Hematopoietic multipotent progenitor cell treated with erythropoietin and hydrocortisone succinate and interleukin-3 and kit ligand, for 15 days (in vitro differentiated cells): ENCODE data around the gene ANO9.

ENCODE experiments used
- DNase-seq: peaks from one replicate; pipeline ENCODE4 v3.0.0-alpha.2; 2015; ENCODE audit warnings: low spot score

The ANO9 gene

GRCh38 chr11:368414-369335 lies 73.1 kb downstream of the ANO9 start:
- no peak for DNase-seq

- no peak for DNase-seq
Measured at GRCh38 chr11:367956-368413, 73.8 kb downstream of the ANO9 start.
